ENCODE data around the gene ITPKB.

Gene ITPKB

GRCh38 chr1:226651041-226651731 lies 87.9 kb downstream of the ITPKB start:
- TF ChIP-seq CTCF (IDR thresholded peaks at IDR 0.05; ENCODE audit: borderline replicate concordance, control extremely low read depth, extremely low read depth, insufficient read depth, missing control alignments): no peak
- no peak for DNase-seq (ENCODE audit: low spot score)
- in situ Hi-C loops (cut with MboI; ENCODE audit: low sequenced_read_pairs, unreplicated experiment): no loop called here

- in situ Hi-C loops (cut with MboI; ENCODE audit: low sequenced_read_pairs, unreplicated experiment): no loop called here
- DNase-seq (ENCODE audit: low spot score): no peak
- TF ChIP-seq CTCF (IDR thresholded peaks at IDR 0.05; ENCODE audit: borderline replicate concordance, control extremely low read depth, extremely low read depth, insufficient read depth, missing control alignments): no peak
These were observed 88.7 kb downstream of the ITPKB start for GRCh38 chr1:226650236-226650841.

- no peak for DNase-seq (ENCODE audit: low spot score)
- no peak for TF ChIP-seq CTCF (IDR thresholded peaks at IDR 0.05; ENCODE audit: borderline replicate concordance, control extremely low read depth, extremely low read depth, insufficient read depth, missing control alignments)
- in situ Hi-C loops (cut with MboI; ENCODE audit: low sequenced_read_pairs, unreplicated experiment): loop anchor here (25.0 kb wide), 1 partner anchor 788 kb away; no protein-coding TSS in a partner anchor
These were observed 89.3 kb downstream of the ITPKB start for GRCh38 chr1:226649780-226650179.

- in situ Hi-C loops (cut with MboI; ENCODE audit: low sequenced_read_pairs, unreplicated experiment): loop anchor here (25.0 kb wide), 1 partner anchor 788 kb away; no protein-coding TSS in a partner anchor
- no peak for TF ChIP-seq CTCF (IDR thresholded peaks at IDR 0.05; ENCODE audit: borderline replicate concordance, control extremely low read depth, extremely low read depth, insufficient read depth, missing control alignments)
These were observed 89.8 kb downstream of the ITPKB start for GRCh38 chr1:226649244-226649643.

GRCh38 chr1:226648421-226648820 lies 90.7 kb downstream of the ITPKB start:
- DNase-seq (ENCODE audit: low spot score): no peak
- TF ChIP-seq CTCF (IDR thresholded peaks at IDR 0.05; ENCODE audit: borderline replicate concordance, control extremely low read depth, extremely low read depth, insufficient read depth, missing control alignments): no peak
- in situ Hi-C loops (cut with MboI; ENCODE audit: low sequenced_read_pairs, unreplicated experiment): loop anchor here (25.0 kb wide), 1 partner anchor 789 kb away; no protein-coding TSS in a partner anchor

More at GRCh38 chr1:226649244-226649643, 89.8 kb downstream of the ITPKB start:
- DNase-seq (ENCODE audit: low spot score): no peak

GRCh38 chr1:226647719-226648118 lies 91.4 kb downstream of the ITPKB start:
- in situ Hi-C loops (cut with MboI; ENCODE audit: low sequenced_read_pairs, unreplicated experiment): loop anchor here (25.0 kb wide), 1 partner anchor 790 kb away; no protein-coding TSS in a partner anchor
- TF ChIP-seq CTCF (IDR thresholded peaks at IDR 0.05; ENCODE audit: borderline replicate concordance, control extremely low read depth, extremely low read depth, insufficient read depth, missing control alignments): no peak
- no peak for DNase-seq (ENCODE audit: low spot score)
